ENCODE data around the gene RIOK3.

RIOK3 gene

GRCh38 chr18:23494992-23495391 lies 41.9 kb downstream of the RIOK3 start:
- TF ChIP-seq, protein P1, sequence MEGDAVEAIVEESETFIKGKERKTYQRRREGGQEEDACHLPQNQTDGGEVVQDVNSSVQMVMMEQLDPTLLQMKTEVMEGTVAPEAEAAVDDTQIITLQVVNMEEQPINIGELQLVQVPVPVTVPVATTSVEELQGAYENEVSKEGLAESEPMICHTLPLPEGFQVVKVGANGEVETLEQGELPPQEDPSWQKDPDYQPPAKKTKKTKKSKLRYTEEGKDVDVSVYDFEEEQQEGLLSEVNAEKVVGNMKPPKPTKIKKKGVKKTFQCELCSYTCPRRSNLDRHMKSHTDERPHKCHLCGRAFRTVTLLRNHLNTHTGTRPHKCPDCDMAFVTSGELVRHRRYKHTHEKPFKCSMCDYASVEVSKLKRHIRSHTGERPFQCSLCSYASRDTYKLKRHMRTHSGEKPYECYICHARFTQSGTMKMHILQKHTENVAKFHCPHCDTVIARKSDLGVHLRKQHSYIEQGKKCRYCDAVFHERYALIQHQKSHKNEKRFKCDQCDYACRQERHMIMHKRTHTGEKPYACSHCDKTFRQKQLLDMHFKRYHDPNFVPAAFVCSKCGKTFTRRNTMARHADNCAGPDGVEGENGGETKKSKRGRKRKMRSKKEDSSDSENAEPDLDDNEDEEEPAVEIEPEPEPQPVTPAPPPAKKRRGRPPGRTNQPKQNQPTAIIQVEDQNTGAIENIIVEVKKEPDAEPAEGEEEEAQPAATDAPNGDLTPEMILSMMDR (IDR thresholded peaks at IDR 0.05; ENCODE audit: control insufficient read depth, insufficient read depth, low read depth, low read length, missing control alignments), result no peak
- no peak for DNase-seq (ENCODE audit: low read depth)
- H3K4me3 ChIP-seq (ENCODE audit: control insufficient read depth, low read depth, low read length), result no peak overlapping the region

GRCh38 chr18:23495723-23496440 lies 42.8 kb downstream of the RIOK3 start:
- no peak for DNase-seq (ENCODE audit: low read depth)
- TF ChIP-seq, protein P1 (IDR thresholded peaks at IDR 0.05; ENCODE audit: control insufficient read depth, insufficient read depth, low read depth, low read length, missing control alignments), result no peak
- H3K4me3 ChIP-seq (ENCODE audit: control insufficient read depth, low read depth, low read length), result no peak overlapping the region

DNA sequence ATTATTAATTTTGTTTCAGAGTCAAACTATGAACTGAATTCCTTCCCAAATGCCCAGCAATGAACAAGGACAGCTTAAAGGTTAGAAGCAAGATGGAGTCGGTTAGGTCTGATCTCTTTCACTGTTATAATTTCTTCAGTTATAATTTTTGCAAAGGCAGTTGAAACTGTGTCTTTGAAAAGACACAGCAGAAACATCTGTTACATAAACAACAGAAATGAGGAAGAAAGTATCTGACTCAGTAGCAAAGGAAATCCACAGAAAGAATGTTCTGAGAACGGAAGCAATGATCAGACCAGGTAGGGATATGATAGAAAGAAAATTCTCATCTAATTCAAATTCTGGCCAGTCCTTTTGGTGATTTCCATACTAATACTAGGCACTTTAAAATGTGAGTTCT lies 45.0 kb downstream of the RIOK3 start:
- TF ChIP-seq, protein P1 (IDR thresholded peaks at IDR 0.05; ENCODE audit: control insufficient read depth, insufficient read depth, low read depth, low read length, missing control alignments), result no peak
- DNase-seq (ENCODE audit: low read depth), result no peak
- H3K4me3 ChIP-seq (ENCODE audit: control insufficient read depth, low read depth, low read length), result no peak overlapping the region

DNA sequence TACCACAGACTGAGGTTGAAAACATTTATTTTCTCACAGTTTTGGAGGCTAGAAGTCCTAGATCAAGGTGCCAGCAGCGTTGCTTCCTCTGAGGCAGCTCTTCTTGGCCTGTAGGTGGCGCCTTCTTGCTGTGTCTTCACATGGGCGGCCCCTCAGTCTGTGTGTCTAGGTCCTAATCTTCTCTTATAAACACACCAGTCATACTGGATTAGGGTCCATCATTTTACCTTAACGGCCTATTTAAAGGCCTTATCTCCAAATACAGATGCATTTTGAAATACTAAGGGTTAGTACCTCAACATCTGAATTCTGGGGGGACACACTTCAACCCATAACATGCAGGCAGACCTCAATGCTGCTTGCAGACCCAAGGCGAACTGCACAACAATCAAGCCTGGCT lies 45.8 kb downstream of the RIOK3 start:
- DNase-seq (ENCODE audit: low read depth), result peak; percentile 41
- H3K4me3 ChIP-seq (ENCODE audit: control insufficient read depth, low read depth, low read length), result no peak overlapping the region
- TF ChIP-seq, protein P1 (IDR thresholded peaks at IDR 0.05; ENCODE audit: control insufficient read depth, insufficient read depth, low read depth, low read length, missing control alignments), result peak; percentile 93

DNA sequence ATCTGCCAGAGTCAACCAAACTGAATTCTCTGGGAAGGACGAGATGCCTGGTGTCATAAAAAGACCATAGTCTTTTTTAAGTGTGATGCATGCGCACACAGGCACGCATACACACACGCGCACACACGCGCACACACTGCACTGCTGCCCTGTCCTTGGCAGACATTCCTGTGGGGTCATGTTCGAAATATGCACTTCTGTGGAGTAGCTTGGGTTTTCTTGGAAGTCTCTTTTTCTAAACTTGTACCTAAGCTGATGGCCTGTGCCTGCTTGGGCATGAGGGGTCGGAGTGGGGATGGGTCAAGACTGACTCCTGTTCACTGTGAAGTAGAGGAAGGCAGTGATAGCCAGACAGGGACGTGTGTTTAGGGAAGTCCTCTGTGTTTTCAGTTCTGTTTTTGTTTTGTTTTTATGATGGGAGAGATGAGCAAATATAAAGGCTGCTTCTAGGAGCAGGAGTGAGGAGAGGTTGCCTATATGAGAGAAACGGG lies 46.2 kb downstream of the RIOK3 start:
- TF ChIP-seq, protein P1 (IDR thresholded peaks at IDR 0.05; ENCODE audit: control insufficient read depth, insufficient read depth, low read depth, low read length, missing control alignments), result no peak
- no peak overlapping the region for H3K4me3 ChIP-seq (ENCODE audit: control insufficient read depth, low read depth, low read length)
- no peak for DNase-seq (ENCODE audit: low read depth)

DNA sequence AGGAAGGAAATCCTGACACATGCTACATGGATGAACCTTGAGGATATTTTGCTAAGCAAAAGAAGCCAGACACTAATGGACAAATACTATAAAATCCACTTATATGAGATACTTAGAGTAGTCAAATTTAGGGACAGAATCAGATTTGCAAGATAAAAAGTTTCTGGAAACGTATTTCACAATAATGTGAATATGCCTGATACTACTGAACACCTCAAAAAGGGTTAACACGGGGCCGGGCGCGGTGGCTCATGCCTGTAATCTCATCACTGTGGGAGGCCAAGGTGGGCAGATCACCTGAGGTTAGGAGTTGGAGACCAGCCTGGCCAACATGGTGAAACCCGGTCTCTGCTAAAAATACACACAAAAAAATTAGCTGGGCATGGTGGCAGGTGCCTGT lies 48.5 kb downstream of the RIOK3 start:
- TF ChIP-seq, protein P1 (IDR thresholded peaks at IDR 0.05; ENCODE audit: control insufficient read depth, insufficient read depth, low read depth, low read length, missing control alignments), result no peak
- DNase-seq (ENCODE audit: low read depth), result no peak

More for the DNA sequence above, 48.5 kb downstream of the RIOK3 start:
- no peak overlapping the region for H3K4me3 ChIP-seq (ENCODE audit: control insufficient read depth, low read depth, low read length)

Measured in AG09309 (cell line).